ENCODE data around the gene SLC25A29. TPM values are rescaled to one million over a fixed set of nuclear protein-coding genes. Genes with fewer than 3 reads are reported as not detected.
"Not testable (repeated sequence)": the region's sequence is repeated elsewhere in the genome, so short reads cannot be mapped to it uniquely, and the experiment has no call there.

Gene SLC25A29
- total and polyA plus RNA-seq, 2 of the 8 experiments (the other 6 are each of a cell fraction or from before 2014, with no cell fraction given) = 135 to 177 TPM

DNA sequence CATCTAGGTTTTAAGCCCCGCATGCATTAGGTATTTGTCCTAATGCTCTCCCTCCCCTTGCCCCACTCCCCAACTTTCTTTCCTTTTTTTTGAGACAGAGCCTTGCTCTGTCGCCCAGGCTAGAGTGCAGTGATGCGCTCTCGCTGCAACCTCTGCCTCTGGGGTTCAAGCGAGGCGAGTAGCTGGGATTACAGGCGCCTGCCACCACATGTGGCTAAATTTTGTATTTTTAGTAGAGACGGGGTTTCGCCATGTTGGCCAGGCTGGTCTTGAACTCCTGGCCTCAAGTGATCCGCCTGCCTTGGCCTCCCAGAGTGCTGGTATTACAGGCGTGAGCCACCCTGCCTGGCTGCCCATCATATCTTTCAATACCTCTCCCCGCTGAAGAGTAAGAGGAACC is 36.6 kb upstream of the SLC25A29 start:
- H3K9ac ChIP-seq (replicated peaks in 1 of 4; ENCODE audit: extremely low read depth in 1 of 4, low read depth in 3 of 4, low read length in 3 of 4); H3K79me1 ChIP-seq (ENCODE audit: low read depth, low read length); H3K79me2 ChIP-seq (ENCODE audit: control insufficient read depth in 1 of 2, insufficient read depth in 2 of 2, low read length in 2 of 2); H3K23ac ChIP-seq (ENCODE audit: insufficient read length); H3K4me2 ChIP-seq (ENCODE audit: insufficient read depth in 1 of 2, low read depth in 2 of 2, low read length in 2 of 2); H4K8ac ChIP-seq (ENCODE audit: extremely low read depth, insufficient read depth, low read length); H3K23me2 ChIP-seq (ENCODE audit: low read depth, low read length); H3K14ac ChIP-seq (ENCODE audit: insufficient read length); H3K27me3 ChIP-seq (replicated peaks in 1 of 4; ENCODE audit: control insufficient read depth in 3 of 4, extremely low read depth in 1 of 4, insufficient read depth in 3 of 4, low read length in 3 of 4); H4K91ac ChIP-seq (replicated peaks; ENCODE audit: insufficient read length, low read length); H2BK20ac ChIP-seq (ENCODE audit: low read length); H2BK5ac ChIP-seq (ENCODE audit: low read depth, low read length); H2BK12ac ChIP-seq (ENCODE audit: low read depth, low read length); H4K5ac ChIP-seq (ENCODE audit: insufficient read length, low read depth, low read length); H3K56ac ChIP-seq (replicated peaks; ENCODE audit: insufficient read length, low read depth, low read length); H2AK5ac ChIP-seq (ENCODE audit: low read depth, low read length); H4K20me1 ChIP-seq (replicated peaks in 1 of 2; ENCODE audit: control insufficient read depth in 1 of 2, insufficient read depth in 2 of 2, low read length in 2 of 2); H2BK120ac ChIP-seq (replicated peaks; ENCODE audit: low read depth, low read length); H2AFZ ChIP-seq (ENCODE audit: low read length); H3K9me3 ChIP-seq (ENCODE audit: insufficient read depth in 2 of 2, low read depth in 1 of 2, low read length in 1 of 2); H3K4ac ChIP-seq (replicated peaks; ENCODE audit: insufficient read length, low read depth, low read length); CTCF ChIA-PET (ENCODE audit: partially characterized antibody); H3K27ac ChIP-seq (ENCODE audit: low read depth, low read length); H3K18ac ChIP-seq (ENCODE audit: extremely low read depth, low read length); DNase-seq (ENCODE audit: low read depth in 1 of 2, low spot score in 2 of 2); H2BK15ac ChIP-seq (ENCODE audit: low read length); H3K4me3 ChIP-seq (ENCODE audit: extremely low read depth in 1 of 4, insufficient read depth in 2 of 4, low read depth in 3 of 4, low read length in 4 of 4); H3K4me1 ChIP-seq (replicated peaks in 1 of 4; ENCODE audit: control insufficient read depth in 3 of 4, insufficient read depth in 4 of 4, low read length in 3 of 4); FAIRE-seq: not testable (repeated sequence)
- H3K36me3 ChIP-seq (ENCODE audit: control insufficient read depth in 2 of 4, insufficient read depth in 4 of 4, low read length in 3 of 4) = peaks cover 12 to 60% (median 36%) of the 10 kb centered on the region in 4 experiments; a peak in 6 of 8 replicates
- POLR2A ChIA-PET (ENCODE audit: partially characterized antibody) = interaction anchor here (0.7 to 14.6 kb wide), 2 partner anchors 8 to 19 kb away, joined by 4 to 129 read pairs; no protein-coding TSS in a partner anchor
- WGBS, 2 experiments (ENCODE audit: extremely low coverage in 1 of 2, insufficient coverage in 1 of 2, insufficient read length in 1 of 2, insufficient replicate concordance in 2 of 2, low coverage in 1 of 2, low lambda C conversion rate in 2 of 2, missing lambda C conversion rate in 1 of 2) = 93% methylated on average over 11 of the region's 12 CpGs; no CpG with 5 or more reads in 1 of the 2 experiments

Data from H1 (cell line).